Body of pancreas (tissue), 4 donors: ENCODE data around the gene MRPS15. TPM values are rescaled to one million over a fixed set of nuclear protein-coding genes. Genes with fewer than 3 reads are reported as not detected.
"Not testable (repeated sequence)": the region's sequence is repeated elsewhere in the genome, so short reads cannot be mapped to it uniquely, and the experiment has no call there.

Experiments
- ATAC-seq: fragments of 150-250 bp; one replicate; pipeline ENCODE4 v1.9.1; 2016
- DNase-seq, 4 donors: peaks; one replicate each; pipeline ENCODE4 v3.0.0-alpha.2; 2019
- H3K27ac ChIP-seq, 4 donors: fragments of 200-600 bp; sonication (generic); 1 replicate in 3 of 4; 2 replicates in 1 of 4; pipeline versions ENCODE4 v1.5.1 to v1.6.1; 2016 to 2019; ENCODE audit warnings: mild to moderate bottlenecking in 1 of 4, mixed read lengths in 1 of 4, moderate library complexity in 1 of 4
- H3K27me3 ChIP-seq, 2 donors: fragments of 200-600 bp; sonication (generic); one replicate each; pipeline ENCODE4 v1.6.0; 2016; ENCODE audit warnings: mild to moderate bottlenecking in 1 of 2
- H3K36me3 ChIP-seq, 2 donors: fragments of 200-600 bp; sonication (generic); replicated peaks in 1 of 2; 2 replicates each; pipeline ENCODE4 v1.5.1; 2016; ENCODE audit warnings: low read depth in 2 of 2; ENCODE audit not compliant: insufficient read depth in 1 of 2
- H3K4me1 ChIP-seq: fragments of 200-600 bp; sonication (generic); one replicate; pipeline ENCODE4 v1.6.0; 2016
- H3K4me3 ChIP-seq, 2 donors: fragments of 200-600 bp; sonication (generic); 1 replicate in 1 of 2; 2 replicates in 1 of 2; pipeline ENCODE4 v1.5.1; 2016 to 2019
- H3K9me3 ChIP-seq, 3 donors: fragments of 200-600 bp; sonication (generic); 1 replicate in 2 of 3; 2 replicates in 1 of 3; pipeline ENCODE4 v1.5.1; 2016
- POLR2A ChIP-seq, 3 donors: fragments of 450-650 bp; IDR thresholded peaks; one replicate each; pipeline ENCODE4 v1.6.1; 2016; ENCODE audit warnings: antibody characterized with exemption in 3 of 3, mild to moderate bottlenecking in 2 of 3
- WGBS, 2 donors: methylation state at CpG; one replicate each; pipeline ENCODE4 v1.1.5; 2017; 5-methylcytosine and 5-hydroxymethylcytosine counted together
- intact Hi-C: fragments of 100-400 bp; cut with DNase I; formaldehyde crosslinking; loops from one replicate; pipeline ENCODE4 v1.15.1; 2023
- total RNA-seq, 2 donors: library from RNA; depleted of rRNA; stranded (reverse); fragments of >200 nt; gene quantifications; one replicate each; pipeline ENCODE4 v1.1.0, GENCODE V29; 2016
- TF ChIP-seq, protein P1 (sequence below), 7 experiments: fragments of 450-650 bp in 4 of 7; fragments of 200-600 bp in 3 of 7; sonication (generic) in 3 of 7; IDR thresholded peaks; one replicate each; pipeline ENCODE4 v1.5.1; 2016 to 2019; ENCODE audit warnings: antibody characterized with exemption in 7 of 7

MRPS15 gene
- total RNA-seq, 2 donors from 2014 or later = 24.4 to 31.1 TPM

DNA sequence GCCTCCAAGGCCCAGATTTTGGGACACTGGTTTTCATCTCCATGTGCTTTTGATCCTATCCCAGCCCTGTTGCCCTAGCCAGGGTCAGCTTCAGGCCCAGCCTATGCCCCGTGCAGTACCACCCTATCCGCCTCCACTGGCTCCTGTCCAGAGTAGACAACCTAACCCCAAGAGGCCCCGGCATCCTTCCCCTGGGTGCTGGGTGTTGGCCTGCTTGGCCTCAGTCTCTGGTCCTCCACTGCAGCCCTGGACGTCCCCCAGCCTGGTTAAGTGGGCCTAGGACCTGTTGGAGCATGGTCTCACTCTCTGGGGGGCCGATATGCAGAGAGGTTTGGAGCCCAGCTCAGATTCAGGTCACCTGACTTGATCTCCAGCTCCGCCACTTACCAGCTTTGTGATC is 16.9 kb upstream of the MRPS15 start:
- Histone ChIP-seq H3K4me3 (no peak overlapping the region), H3K9me3 (no peaks in the 10 kb centered on the region), H3K27me3 (no peaks in the 10 kb centered on the region), H3K27ac (no peak overlapping the region), H3K36me3 (no peaks in the 10 kb centered on the region), H3K4me1 (no peaks in the 10 kb centered on the region)
- DNase-seq (no peak), ATAC-seq (no peak)
- intact Hi-C loops = no loop called here
- TF ChIP-seq, protein P1, sequence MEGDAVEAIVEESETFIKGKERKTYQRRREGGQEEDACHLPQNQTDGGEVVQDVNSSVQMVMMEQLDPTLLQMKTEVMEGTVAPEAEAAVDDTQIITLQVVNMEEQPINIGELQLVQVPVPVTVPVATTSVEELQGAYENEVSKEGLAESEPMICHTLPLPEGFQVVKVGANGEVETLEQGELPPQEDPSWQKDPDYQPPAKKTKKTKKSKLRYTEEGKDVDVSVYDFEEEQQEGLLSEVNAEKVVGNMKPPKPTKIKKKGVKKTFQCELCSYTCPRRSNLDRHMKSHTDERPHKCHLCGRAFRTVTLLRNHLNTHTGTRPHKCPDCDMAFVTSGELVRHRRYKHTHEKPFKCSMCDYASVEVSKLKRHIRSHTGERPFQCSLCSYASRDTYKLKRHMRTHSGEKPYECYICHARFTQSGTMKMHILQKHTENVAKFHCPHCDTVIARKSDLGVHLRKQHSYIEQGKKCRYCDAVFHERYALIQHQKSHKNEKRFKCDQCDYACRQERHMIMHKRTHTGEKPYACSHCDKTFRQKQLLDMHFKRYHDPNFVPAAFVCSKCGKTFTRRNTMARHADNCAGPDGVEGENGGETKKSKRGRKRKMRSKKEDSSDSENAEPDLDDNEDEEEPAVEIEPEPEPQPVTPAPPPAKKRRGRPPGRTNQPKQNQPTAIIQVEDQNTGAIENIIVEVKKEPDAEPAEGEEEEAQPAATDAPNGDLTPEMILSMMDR (IDR thresholded peaks at IDR 0.05) = no peak
- no peak for TF ChIP-seq POLR2A (IDR thresholded peaks at IDR 0.05)
- WGBS, 2 donors = 64 to 72% methylated on average over 6 of the region's 6 CpGs

DNA sequence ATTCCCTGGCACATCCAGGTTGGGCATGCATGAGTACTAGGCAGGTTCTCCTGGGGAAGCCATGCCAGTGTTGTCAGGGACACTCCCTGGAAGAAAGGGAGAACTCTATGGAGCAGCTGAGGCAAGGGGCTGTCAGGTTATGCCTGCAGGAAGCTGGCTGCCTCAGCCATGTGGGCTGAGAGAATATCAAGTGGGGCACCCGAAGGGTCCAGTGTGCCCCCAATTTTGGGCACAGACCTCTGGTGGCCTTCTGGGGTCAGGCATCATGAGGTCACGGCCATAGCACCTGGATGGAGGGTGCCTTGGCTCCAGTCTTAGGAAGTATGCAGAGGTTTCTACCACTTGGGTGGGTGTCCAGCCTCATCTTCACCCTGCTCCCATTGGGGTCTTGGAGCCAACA is 16.0 kb upstream of the MRPS15 start:
- H3K27ac ChIP-seq = no peak overlapping the region
- DNase-seq (no peak), ATAC-seq (no peak)
- H3K27me3 ChIP-seq = no peaks in the 10 kb centered on the region
- no peak overlapping the region for H3K4me3 ChIP-seq
- WGBS, 2 donors = 61% methylated on average over 2 of the region's 2 CpGs; no CpG with 5 or more reads in 1 of the 2 donors
- H3K36me3 ChIP-seq = no peaks in the 10 kb centered on the region
- no peaks in the 10 kb centered on the region for H3K4me1 ChIP-seq
- intact Hi-C loops = no loop called here
- no peaks in the 10 kb centered on the region for H3K9me3 ChIP-seq
- no peak for TF ChIP-seq POLR2A (IDR thresholded peaks at IDR 0.05)
- TF ChIP-seq, protein P1 (IDR thresholded peaks at IDR 0.05) = no peak

DNA sequence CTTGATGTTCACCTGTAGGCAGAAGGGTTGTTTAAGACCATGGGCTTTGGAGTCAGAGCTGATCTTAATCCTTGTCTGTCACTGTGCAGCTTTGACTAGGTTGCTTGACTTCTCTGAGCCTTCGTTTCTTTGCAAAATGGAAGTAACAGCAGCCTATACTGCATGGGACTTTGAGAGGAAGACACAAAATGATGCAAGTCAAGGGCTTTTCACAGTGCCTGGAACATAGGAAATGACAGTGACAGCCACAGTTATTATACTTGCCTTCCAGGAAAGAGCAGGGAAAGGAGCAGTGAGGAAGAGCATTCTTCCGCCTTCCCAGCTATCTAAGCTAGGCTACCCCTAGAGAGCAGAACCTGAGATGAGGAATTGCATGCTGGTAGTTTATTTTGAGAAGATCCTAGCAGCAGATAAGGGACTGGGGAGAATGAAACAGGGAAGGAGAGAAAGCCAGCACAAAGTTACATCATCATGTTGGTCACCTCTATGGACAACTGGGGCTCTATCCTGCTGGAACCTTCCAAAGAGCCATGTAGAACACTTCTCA is 15.4 kb upstream of the MRPS15 start:
- ATAC-seq = no peak
- no peaks in the 10 kb centered on the region for H3K4me1 ChIP-seq
- no peaks in the 10 kb centered on the region for H3K27me3 ChIP-seq
- TF ChIP-seq, protein P1 (IDR thresholded peaks at IDR 0.05) = no peak
- TF ChIP-seq POLR2A (IDR thresholded peaks at IDR 0.05) = no peak
- no peaks in the 10 kb centered on the region for H3K9me3 ChIP-seq
- H3K27ac ChIP-seq = no peak overlapping the region
- no peaks in the 10 kb centered on the region for H3K36me3 ChIP-seq
- H3K4me3 ChIP-seq = no peak overlapping the region
- intact Hi-C loops = no loop called here
- no peak for DNase-seq
- WGBS, 2 donors = 51 to 57% methylated on average over 2 of the region's 2 CpGs

DNA sequence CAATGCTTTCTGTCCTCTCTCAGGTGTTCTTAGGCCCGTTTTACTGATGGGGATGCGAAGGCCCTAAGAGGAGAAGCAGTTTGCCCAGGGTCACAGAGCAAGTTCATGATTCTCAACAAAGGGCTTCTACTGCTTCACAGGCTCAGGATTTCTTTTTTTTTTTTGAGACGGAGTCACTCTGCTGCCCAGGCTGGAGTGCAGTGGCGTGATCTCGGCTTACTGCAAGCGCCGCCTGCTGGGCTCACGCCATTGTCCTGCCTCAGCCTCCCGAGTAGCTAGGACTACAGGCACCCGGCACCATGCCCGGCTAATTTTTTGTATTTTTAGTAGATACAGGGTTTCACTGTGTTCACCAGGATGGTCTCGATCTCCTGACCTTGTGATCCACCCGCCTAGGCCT is 13.4 kb upstream of the MRPS15 start:
- DNase-seq, H3K4me3 ChIP-seq, H3K4me1 ChIP-seq, ATAC-seq, H3K27me3 ChIP-seq, H3K9me3 ChIP-seq, H3K27ac ChIP-seq, intact Hi-C loops, H3K36me3 ChIP-seq: not testable (repeated sequence)
- WGBS, 2 donors = 78 to 86% methylated on average over 13 of the region's 13 CpGs

DNA sequence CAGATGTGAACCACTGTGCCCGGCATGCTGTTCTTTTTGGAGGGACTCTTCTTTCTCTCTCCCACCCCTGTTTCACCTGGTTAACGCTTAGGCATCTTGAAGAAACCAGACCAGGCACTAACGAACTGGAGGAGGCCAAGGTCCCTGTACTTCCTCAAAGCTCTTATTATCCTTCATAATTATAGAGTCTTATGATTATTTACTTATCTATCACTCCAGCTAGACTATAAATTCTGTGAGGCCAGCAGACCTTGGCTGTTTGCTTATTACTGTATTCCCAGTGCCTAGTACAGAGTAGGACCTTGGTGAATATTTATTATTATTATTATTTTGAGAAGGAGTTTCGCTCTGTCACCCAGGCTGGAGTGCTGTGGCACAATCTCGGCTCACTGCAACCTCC is 12.8 kb upstream of the MRPS15 start:
- no peaks in the 10 kb centered on the region for H3K27me3 ChIP-seq
- DNase-seq (no peak), ATAC-seq (no peak)
- H3K4me3 ChIP-seq = no peak overlapping the region
- H3K9me3 ChIP-seq = no peaks in the 10 kb centered on the region
- TF ChIP-seq, protein P1 (IDR thresholded peaks at IDR 0.05) = no peak
- no peak for TF ChIP-seq POLR2A (IDR thresholded peaks at IDR 0.05)
- 72 to 74% methylated on average over 5 of the region's 5 CpGs for WGBS, 2 donors
- no peak overlapping the region for H3K27ac ChIP-seq
- H3K4me1 ChIP-seq = no peaks in the 10 kb centered on the region
- no peaks in the 10 kb centered on the region for H3K36me3 ChIP-seq
- intact Hi-C loops = no loop called here
